Neural progenitor cell (in vitro differentiated cells): ENCODE data around the gene NPIPB2. TPM values are rescaled to one million over a fixed set of nuclear protein-coding genes. Genes with fewer than 3 reads are reported as not detected.

ENCODE experiments used
- DNase-seq: peaks from one replicate; pipeline ENCODE4 v3.0.0-alpha.2; 2016; ENCODE audit warnings: low spot score
- H2AFZ ChIP-seq: fragments of 200-600 bp; sonication (generic); replicated peaks from 2 replicates; pipeline ENCODE4 v1.6.1; 2016; ENCODE audit warnings: antibody characterized with exemption
- H3F3A ChIP-seq: fragments of 200-600 bp; sonication (generic); 2 replicates; pipeline ENCODE4 v1.6.1; 2016; ENCODE audit warnings: antibody characterized with exemption, low read depth
- H3K27ac ChIP-seq: fragments of 200-600 bp; sonication (generic); 2 replicates; pipeline ENCODE4 v1.5.1; 2016; ENCODE audit warnings: mild to moderate bottlenecking
- H3K27me3 ChIP-seq: fragments of 200-600 bp; sonication (generic); 2 replicates; pipeline ENCODE4 v1.6.1; 2016; ENCODE audit warnings: mild to moderate bottlenecking, moderate library complexity
- H3K36me3 ChIP-seq: fragments of 200-600 bp; sonication (generic); 2 replicates; pipeline ENCODE4 v1.5.1; 2016
- H3K4me1 ChIP-seq: fragments of 200-600 bp; sonication (generic); 2 replicates; pipeline ENCODE4 v1.6.1; 2016; ENCODE audit warnings: mixed run types
- H3K4me2 ChIP-seq: fragments of 200-600 bp; sonication (generic); 2 replicates; pipeline ENCODE4 v1.6.1; 2016
- H3K4me3 ChIP-seq: fragments of 200-600 bp; sonication (generic); 2 replicates; pipeline ENCODE4 v1.5.1; 2016
- H3K79me2 ChIP-seq: fragments of 200-600 bp; sonication (generic); 2 replicates; pipeline ENCODE4 v1.6.1; 2016; ENCODE audit warnings: low read depth
- H3K9ac ChIP-seq: fragments of 200-600 bp; sonication (generic); 2 replicates; pipeline ENCODE4 v1.6.1; 2016
- H3K9me3 ChIP-seq: fragments of 200-600 bp; sonication (generic); 2 replicates; pipeline ENCODE4 v1.5.1; 2016; ENCODE audit warnings: low read depth
- H4K20me1 ChIP-seq: fragments of 200-600 bp; sonication (generic); 2 replicates; pipeline ENCODE4 v1.6.1; 2016; ENCODE audit warnings: low read depth
- H3K27ac Mint-ChIP-seq: 3 replicates; pipeline ENCODE4 v1.8.0; 2021; ENCODE audit warnings: mixed read lengths
- H3K27me3 Mint-ChIP-seq: 2 replicates; pipeline ENCODE4 v1.8.0; 2022; ENCODE audit warnings: low read depth, mild to moderate bottlenecking, inconsistent platforms, moderate library complexity, mixed read lengths; ENCODE audit not compliant: insufficient read depth
- H3K36me3 Mint-ChIP-seq: 3 replicates; pipeline ENCODE4 v1.8.0; 2021; ENCODE audit warnings: mixed read lengths
- H3K4me1 Mint-ChIP-seq: 3 replicates; pipeline ENCODE4 v1.8.0; 2021; ENCODE audit warnings: mixed read lengths
- H3K4me3 Mint-ChIP-seq: 3 replicates; pipeline ENCODE4 v1.8.0; 2021; ENCODE audit warnings: mild to moderate bottlenecking, moderate library complexity, mixed read lengths
- H3K9me3 Mint-ChIP-seq: 3 replicates; pipeline ENCODE4 v1.8.0; 2020; ENCODE audit warnings: mixed read lengths
- EZH2 ChIP-seq: fragments of 200-600 bp; sonication (generic); IDR thresholded peaks from 2 replicates; pipeline ENCODE4 v1.6.1; 2017; ENCODE audit warnings: antibody characterized with exemption, mild to moderate bottlenecking, moderate library complexity
- EZH2phosphoT487 ChIP-seq: fragments of 200-600 bp; sonication (generic); IDR thresholded peaks from 2 replicates; pipeline ENCODE4 v1.6.1; 2017; ENCODE audit warnings: antibody characterized with exemption
- total RNA-seq: library from RNA; depleted of rRNA; stranded (reverse); fragments of >200 nt; gene quantifications from 2 replicates; pipeline ENCODE4 v1.2.3, GENCODE V29; 2015; ENCODE audit warnings: low replicate concordance
- TF ChIP-seq, protein P1 (sequence below): fragments of 200-600 bp; sonication (generic); IDR thresholded peaks from 2 replicates; pipeline ENCODE4 v1.5.1; 2017; ENCODE audit warnings: antibody characterized with exemption, mild to moderate bottlenecking

Gene NPIPB2
- total RNA-seq, 1 donor from 2014 or later, result 7.3 TPM

DNA sequence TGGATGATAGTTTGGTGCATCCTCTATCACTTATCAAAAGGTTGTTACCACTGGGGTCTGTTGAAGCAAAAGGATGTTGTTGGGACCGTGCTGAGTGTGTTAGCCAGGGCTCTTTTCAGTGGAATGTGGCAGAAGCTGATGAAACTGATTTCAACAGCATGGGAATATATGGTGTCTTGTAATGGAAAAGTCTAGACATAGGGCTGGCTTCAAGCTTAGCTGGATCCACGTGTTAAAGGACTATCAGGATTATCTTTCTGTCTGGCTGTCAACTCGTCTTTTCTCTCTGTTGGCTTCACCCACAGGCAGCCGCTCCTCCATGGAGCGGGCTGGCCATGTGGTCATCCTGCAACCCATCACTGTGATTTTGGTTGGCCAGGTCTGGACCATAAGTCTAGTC is 43.4 kb upstream of the NPIPB2 start:
- TF ChIP-seq EZH2phosphoT487, result no peak
- no peak for TF ChIP-seq EZH2
- TF ChIP-seq, protein P1, sequence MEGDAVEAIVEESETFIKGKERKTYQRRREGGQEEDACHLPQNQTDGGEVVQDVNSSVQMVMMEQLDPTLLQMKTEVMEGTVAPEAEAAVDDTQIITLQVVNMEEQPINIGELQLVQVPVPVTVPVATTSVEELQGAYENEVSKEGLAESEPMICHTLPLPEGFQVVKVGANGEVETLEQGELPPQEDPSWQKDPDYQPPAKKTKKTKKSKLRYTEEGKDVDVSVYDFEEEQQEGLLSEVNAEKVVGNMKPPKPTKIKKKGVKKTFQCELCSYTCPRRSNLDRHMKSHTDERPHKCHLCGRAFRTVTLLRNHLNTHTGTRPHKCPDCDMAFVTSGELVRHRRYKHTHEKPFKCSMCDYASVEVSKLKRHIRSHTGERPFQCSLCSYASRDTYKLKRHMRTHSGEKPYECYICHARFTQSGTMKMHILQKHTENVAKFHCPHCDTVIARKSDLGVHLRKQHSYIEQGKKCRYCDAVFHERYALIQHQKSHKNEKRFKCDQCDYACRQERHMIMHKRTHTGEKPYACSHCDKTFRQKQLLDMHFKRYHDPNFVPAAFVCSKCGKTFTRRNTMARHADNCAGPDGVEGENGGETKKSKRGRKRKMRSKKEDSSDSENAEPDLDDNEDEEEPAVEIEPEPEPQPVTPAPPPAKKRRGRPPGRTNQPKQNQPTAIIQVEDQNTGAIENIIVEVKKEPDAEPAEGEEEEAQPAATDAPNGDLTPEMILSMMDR, result no peak

DNA sequence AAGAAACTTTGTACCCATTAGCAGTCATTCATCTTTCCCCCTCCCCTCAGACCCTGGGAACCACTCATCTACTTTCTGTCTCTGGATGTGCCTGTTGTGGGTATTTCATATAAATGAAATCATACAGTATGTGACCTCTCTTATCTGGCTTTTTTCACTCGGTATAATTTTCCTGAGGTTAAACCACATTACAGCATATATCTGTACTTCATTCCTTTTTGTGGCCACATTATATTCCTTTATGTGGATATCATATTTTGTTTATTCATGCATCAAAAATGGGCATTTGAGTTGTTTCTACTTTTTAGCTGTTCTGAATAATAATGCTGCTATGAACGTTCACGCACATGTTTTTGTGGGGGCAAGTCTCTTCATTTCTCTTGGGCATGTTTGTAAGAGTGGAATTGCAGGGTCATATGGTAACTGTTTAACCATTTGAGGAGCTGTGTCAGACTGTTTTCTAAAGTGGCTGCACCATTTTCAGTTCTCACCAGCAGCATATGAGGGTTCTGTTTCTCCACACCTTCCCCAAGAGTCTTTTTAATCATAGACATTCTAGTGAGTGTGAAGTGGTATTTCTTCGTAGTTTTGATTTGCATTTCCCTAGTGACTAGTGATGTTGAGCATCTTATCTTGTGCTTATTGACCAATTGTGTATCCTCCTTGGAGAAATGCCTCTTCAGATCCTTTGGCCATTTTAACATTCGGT is 38.4 kb upstream of the NPIPB2 start:
- Mint-ChIP-seq H3K27ac (no peak overlapping the region), H3K4me1 (peaks cover 25% of the 10 kb centered on the region), H3K4me3 (no peak overlapping the region), H3K9me3 (no peaks in the 10 kb centered on the region), H3K36me3 (no peaks in the 10 kb centered on the region), H3K27me3 (peaks cover 2% of the 10 kb centered on the region)
- H3K79me2 ChIP-seq, result peaks cover 23% of the 10 kb centered on the region
- no peak overlapping the region for H3K27ac ChIP-seq
- H3F3A ChIP-seq, result peaks cover 7% of the 10 kb centered on the region
- peaks cover 2% of the 10 kb centered on the region for H4K20me1 ChIP-seq
- TF ChIP-seq, protein P1, result no peak
- no peak for TF ChIP-seq EZH2
- no peak for TF ChIP-seq EZH2phosphoT487
- H3K4me3 ChIP-seq, result no peak overlapping the region
- no peaks in the 10 kb centered on the region for H3K27me3 ChIP-seq
- no peak for DNase-seq
- no peak overlapping the region for H3K9ac ChIP-seq
- no peaks in the 10 kb centered on the region for H3K9me3 ChIP-seq
- no peak overlapping the region for H2AFZ ChIP-seq
- no peak overlapping the region for H3K4me2 ChIP-seq
- H3K36me3 ChIP-seq, result no peaks in the 10 kb centered on the region
- H3K4me1 ChIP-seq, result peaks cover 9% of the 10 kb centered on the region

More for the DNA sequence above, 43.4 kb upstream of the NPIPB2 start:
- no peaks in the 10 kb centered on the region for H3K27me3 ChIP-seq
- Mint-ChIP-seq H3K27ac (no peak overlapping the region), H3K4me3 (no peak overlapping the region), H3K9me3 (no peaks in the 10 kb centered on the region), H3K4me1 (no peaks in the 10 kb centered on the region), H3K27me3 (no peaks in the 10 kb centered on the region), H3K36me3 (no peaks in the 10 kb centered on the region)
- no peaks in the 10 kb centered on the region for H4K20me1 ChIP-seq
- peaks cover 7% of the 10 kb centered on the region for H3F3A ChIP-seq
- no peaks in the 10 kb centered on the region for H3K79me2 ChIP-seq
- H2AFZ ChIP-seq, result no peak overlapping the region
- H3K9ac ChIP-seq, result no peak overlapping the region
- H3K9me3 ChIP-seq, result no peaks in the 10 kb centered on the region
- no peak for DNase-seq
- peaks cover 10% of the 10 kb centered on the region for H3K4me1 ChIP-seq
- no peak overlapping the region for H3K27ac ChIP-seq
- no peaks in the 10 kb centered on the region for H3K36me3 ChIP-seq
- H3K4me2 ChIP-seq, result no peak overlapping the region
- no peak overlapping the region for H3K4me3 ChIP-seq

DNA sequence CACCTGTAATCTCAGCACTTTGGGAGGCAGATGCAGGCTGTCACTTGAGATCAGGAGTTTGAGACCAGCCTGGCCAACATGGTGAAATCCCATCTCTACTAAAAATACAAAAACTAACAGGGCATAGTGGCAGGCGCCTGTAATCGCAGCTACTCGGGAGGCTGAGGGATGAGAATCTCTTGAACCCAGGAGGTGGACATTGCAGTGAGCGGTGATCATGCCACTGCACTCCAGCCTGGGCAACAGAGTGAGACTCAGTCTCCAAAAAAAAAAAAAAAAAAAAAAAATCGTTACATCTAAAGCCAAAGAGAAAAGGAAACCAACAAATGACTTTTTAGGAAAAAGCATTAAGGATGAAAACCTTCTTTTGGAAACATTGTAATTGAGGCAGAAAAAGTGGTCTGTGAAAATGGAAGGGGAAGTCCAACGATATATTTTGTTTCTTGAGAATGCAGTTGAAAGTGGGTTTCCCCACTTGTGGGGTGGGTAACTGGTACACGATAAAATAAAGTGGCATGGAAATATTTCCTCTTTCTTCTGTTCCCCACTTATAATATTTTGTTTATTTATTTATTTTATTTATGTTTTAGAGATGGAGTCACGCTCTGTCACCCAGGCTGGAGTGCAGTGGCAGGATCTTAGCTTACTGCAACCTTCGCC is 37.3 kb upstream of the NPIPB2 start:
- Mint-ChIP-seq H3K4me1 (peaks cover 26% of the 10 kb centered on the region), H3K9me3 (no peaks in the 10 kb centered on the region), H3K27ac (no peak overlapping the region), H3K27me3 (peaks cover 2% of the 10 kb centered on the region), H3K4me3 (no peak overlapping the region), H3K36me3 (no peaks in the 10 kb centered on the region)
- Histone ChIP-seq H3K79me2 (peaks cover 24% of the 10 kb centered on the region), H3K4me3 (no peak overlapping the region), H3K9me3 (no peaks in the 10 kb centered on the region), H3K4me1 (peaks cover 9% of the 10 kb centered on the region), H2AFZ (no peak overlapping the region), H3K9ac (no peak overlapping the region), H3K27me3 (no peaks in the 10 kb centered on the region), H3K36me3 (no peaks in the 10 kb centered on the region), H3F3A (peaks cover 7% of the 10 kb centered on the region), H3K27ac (no peak overlapping the region), H4K20me1 (peaks cover 2% of the 10 kb centered on the region), H3K4me2 (no peak overlapping the region)
- TF ChIP-seq EZH2 (no peak), EZH2phosphoT487 (no peak)
- TF ChIP-seq, protein P1, result no peak
- no peak for DNase-seq
